22Rv1 (cell line): ENCODE measurements around the gene PREX1.

Source experiments
- CTCF ChIP-seq: fragments of 450-650 bp; IDR thresholded peaks from 2 replicates; pipeline ENCODE4 v1.5.1; 2017; ENCODE audit warnings: mild to moderate bottlenecking
- ZFX ChIP-seq: fragments of 450-650 bp; IDR thresholded peaks from 2 replicates; pipeline ENCODE4 v1.6.1; 2017; ENCODE audit warnings: antibody characterized with exemption, borderline replicate concordance

DNA sequence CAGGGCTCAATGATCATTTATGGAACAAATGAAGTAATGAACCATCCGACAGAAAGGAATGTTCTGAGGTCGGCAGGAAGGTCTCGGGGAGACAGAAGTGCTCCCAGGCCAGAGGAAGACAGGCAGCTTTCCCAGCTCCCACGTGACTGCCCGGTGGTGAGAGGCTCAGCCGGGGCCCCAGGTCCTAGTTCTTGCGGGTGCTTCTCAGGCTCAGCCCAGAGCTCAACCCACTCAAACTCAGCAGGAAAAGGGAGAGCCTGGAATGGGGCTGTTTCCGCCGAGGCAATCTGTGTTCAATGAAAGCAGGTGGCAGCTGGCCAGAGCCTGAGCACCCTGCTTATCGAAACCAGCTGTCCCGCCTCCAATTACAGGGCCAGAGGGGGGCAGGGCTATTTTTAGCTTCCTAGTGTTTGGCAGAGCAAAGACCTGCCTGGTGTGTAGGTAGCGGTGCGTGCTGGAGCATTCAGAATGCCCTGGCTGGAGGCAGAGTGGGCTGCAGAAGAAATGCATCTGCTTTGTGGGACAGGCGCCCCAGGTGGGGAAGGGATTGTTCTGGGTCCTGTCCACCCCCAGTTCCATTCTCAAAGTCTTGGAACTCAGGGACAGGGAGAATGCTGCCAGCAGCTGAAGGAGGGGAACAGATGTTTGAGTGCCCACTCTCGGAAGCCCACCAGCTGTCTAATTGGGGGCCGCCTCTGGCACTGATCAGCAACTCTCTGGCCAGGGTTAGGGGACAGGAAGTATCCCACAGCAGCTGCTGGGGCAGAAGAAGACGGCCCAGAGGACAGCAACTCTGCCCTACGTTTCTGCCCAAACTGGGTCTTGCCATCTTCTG lies 145.1 kb downstream of the PREX1 start:
- TF ChIP-seq CTCF = no peak
- TF ChIP-seq ZFX = no peak
